Measurements from ENCODE around the gene DENND1B. TPM values are rescaled to one million over a fixed set of nuclear protein-coding genes. Genes with fewer than 3 reads are reported as not detected.

The DENND1B gene, protein sequence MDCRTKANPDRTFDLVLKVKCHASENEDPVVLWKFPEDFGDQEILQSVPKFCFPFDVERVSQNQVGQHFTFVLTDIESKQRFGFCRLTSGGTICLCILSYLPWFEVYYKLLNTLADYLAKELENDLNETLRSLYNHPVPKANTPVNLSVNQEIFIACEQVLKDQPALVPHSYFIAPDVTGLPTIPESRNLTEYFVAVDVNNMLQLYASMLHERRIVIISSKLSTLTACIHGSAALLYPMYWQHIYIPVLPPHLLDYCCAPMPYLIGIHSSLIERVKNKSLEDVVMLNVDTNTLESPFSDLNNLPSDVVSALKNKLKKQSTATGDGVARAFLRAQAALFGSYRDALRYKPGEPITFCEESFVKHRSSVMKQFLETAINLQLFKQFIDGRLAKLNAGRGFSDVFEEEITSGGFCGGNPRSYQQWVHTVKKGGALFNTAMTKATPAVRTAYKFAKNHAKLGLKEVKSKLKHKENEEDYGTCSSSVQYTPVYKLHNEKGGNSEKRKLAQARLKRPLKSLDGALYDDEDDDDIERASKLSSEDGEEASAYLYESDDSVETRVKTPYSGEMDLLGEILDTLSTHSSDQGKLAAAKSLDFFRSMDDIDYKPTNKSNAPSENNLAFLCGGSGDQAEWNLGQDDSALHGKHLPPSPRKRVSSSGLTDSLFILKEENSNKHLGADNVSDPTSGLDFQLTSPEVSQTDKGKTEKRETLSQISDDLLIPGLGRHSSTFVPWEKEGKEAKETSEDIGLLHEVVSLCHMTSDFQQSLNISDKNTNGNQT
- 10 to 100 TPM; 21.1 to 36.3 (median 23.8) TPM for total RNA-seq
- polyA plus RNA-seq: 1 to 10 TPM; 1.5 to 7.1 TPM
- long read RNA-seq, donor 1, full-length matches to known transcripts: 10 of 41 reads
- long read RNA-seq, donor 1, partial matches to known transcripts: 4 of 41 reads
- long read RNA-seq, donor 1, other reads (novel, unspliced or antisense): 27 of 41 reads
- long read RNA-seq, donor 2, full-length matches to known transcripts: 11 of 51 reads
- long read RNA-seq, donor 2, partial matches to known transcripts: 3 of 51 reads
- long read RNA-seq, donor 2, other reads (novel, unspliced or antisense): 37 of 51 reads
- long read RNA-seq, donor 3, full-length matches to known transcripts: 4 of 23 reads
- long read RNA-seq, donor 3, partial matches to known transcripts: 5 of 23 reads
- long read RNA-seq, donor 3, other reads (novel, unspliced or antisense): 14 of 23 reads

DNA sequence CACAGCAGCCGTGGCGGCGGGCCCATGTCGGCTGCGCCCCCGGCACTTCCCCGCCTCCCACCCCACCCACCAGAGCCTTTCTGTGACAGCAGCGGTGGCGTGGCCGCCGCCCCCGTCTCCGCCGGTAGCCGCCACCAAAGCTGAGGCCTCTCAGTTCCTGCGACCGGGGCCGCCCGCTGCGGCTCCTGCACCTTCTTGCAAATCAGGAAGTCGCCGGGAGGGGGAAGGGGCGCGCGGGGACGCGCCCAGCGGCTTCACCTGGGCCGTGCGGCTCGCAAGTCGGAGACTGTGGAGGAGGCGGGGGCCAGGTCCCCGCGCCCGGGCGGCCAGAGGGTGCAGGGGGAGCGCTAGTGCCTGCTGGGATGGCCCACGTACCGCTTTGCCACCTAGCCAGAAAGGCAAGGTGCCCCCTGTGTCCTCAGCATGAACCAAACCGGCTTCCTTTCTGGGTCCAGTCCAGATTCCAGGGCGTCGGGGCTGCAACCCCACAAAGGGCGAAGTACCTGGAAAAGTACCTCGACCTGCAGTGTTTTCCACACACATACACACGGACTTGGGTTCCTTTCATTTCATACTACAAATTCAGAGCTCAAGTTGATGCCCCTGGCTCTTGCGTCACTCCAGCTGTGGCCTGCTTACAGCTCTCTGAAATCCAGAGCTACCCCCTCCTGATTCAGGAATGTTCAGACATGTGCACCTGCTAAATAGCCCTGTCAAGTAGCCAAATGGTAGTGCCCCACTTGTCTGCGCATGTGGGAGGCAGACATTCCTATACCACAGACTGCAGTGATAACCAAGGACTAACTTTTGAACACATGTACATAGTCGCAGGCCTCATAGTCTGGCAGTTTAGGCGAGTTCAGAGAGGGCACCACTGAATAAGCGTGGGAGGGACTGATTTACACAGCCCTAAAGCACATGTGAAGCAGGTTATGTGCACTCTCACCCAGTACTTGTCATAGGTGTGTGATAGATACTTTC lies at the start of gene DENND1B:
TSS of gene DENND1B (minus strand) at position 199 of the 981 bp plus-strand sequence. CDS start 325 bp downstream, outside the sequence.
- Histone ChIP-seq H3K36me3 (no peaks in the 10 kb centered on the region), H3K4me1 (peaks cover 0 to 67% (median 39%) of the 10 kb centered on the region in 9 donors), H3K27me3 (no peaks in the 10 kb centered on the region), H3K4me3 (peak within 1 kb of the TSS; percentile 66 to 90 (median 78)), H3K9me3 (peaks cover 0 to 9% (median 0%) of the 10 kb centered on the region in 11 donors), H3K27ac (peak within 1 kb of the TSS; percentile 82 to 96 (median 92))
- ATAC-seq (peak; percentile 72 to 91 (median 80)), DNase-seq (peak; percentile 60 to 77)
- intact Hi-C loops (cut with DNase I): loop anchor here in 2 of 10 donors (10.0 kb wide), 1 partner anchor 161 kb away; no protein-coding TSS in a partner anchor
- 9 to 10% methylated on average over 42 to 51 of the region's 51 CpGs for WGBS, 2 donors
- TF ChIP-seq, protein P1, sequence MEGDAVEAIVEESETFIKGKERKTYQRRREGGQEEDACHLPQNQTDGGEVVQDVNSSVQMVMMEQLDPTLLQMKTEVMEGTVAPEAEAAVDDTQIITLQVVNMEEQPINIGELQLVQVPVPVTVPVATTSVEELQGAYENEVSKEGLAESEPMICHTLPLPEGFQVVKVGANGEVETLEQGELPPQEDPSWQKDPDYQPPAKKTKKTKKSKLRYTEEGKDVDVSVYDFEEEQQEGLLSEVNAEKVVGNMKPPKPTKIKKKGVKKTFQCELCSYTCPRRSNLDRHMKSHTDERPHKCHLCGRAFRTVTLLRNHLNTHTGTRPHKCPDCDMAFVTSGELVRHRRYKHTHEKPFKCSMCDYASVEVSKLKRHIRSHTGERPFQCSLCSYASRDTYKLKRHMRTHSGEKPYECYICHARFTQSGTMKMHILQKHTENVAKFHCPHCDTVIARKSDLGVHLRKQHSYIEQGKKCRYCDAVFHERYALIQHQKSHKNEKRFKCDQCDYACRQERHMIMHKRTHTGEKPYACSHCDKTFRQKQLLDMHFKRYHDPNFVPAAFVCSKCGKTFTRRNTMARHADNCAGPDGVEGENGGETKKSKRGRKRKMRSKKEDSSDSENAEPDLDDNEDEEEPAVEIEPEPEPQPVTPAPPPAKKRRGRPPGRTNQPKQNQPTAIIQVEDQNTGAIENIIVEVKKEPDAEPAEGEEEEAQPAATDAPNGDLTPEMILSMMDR (IDR thresholded peaks at IDR 0.05): peak in 2 of 9 donors; percentile 4 to 8

DNA sequence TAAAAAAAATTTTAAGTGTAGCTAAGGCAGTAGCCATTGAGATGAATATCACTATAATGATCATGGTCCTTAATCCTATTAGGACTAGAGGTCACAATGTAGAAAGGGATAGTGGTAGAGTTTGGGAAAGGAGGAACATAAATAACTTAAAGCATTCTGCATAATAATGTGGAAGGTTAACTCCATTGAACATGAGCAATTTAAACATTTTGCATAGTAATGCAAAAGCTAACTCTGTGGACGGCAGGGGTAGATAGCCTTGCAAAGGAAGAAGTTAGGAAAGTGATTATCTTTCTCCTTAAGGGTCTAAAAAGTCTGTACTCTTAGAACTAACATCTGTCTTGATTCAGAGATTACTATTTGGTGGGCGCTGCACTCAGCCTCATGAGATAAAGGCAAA lies 39.0 kb upstream of the DENND1B start:
- no peak for DNase-seq
- Histone ChIP-seq H3K4me1 (peaks cover 0 to 5% (median 0%) of the 10 kb centered on the region in 9 donors), H3K27me3 (no peaks in the 10 kb centered on the region), H3K27ac (no peak overlapping the region), H3K4me3 (no peak overlapping the region), H3K36me3 (no peaks in the 10 kb centered on the region), H3K9me3 (no peaks in the 10 kb centered on the region)
- 83 to 86% methylated on average over 2 of the region's 2 CpGs for WGBS, 2 donors
- intact Hi-C loops (cut with DNase I): no loop called here
- ATAC-seq: no peak
- TF ChIP-seq, protein P1 (IDR thresholded peaks at IDR 0.05): no peak

DNA sequence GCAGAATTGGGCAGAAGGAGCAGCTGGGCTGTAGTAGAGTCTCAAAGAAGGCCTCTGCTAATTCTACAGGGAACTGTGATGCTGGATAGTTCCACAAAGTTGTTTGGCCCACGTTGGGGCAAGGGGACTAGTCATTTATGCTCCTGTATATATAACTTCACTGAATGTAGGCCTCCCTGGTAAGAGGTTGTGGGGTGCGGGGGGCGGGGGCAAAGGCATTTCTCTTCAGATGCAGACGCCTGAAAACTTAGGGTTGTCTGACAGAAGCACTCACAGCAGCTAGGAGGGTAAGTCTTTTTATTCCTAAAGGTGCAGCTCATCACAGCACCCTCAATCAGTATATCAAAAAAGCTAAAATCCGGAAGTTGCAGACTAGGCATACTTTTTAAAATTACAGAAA lies 38.5 kb upstream of the DENND1B start:
- Histone ChIP-seq H3K9me3 (no peaks in the 10 kb centered on the region), H3K4me3 (no peak overlapping the region), H3K4me1 (peaks cover 0 to 5% (median 0%) of the 10 kb centered on the region in 9 donors), H3K27me3 (no peaks in the 10 kb centered on the region), H3K27ac (no peak overlapping the region), H3K36me3 (no peaks in the 10 kb centered on the region)
- 69 to 75% methylated on average over 5 of the region's 5 CpGs for WGBS, 2 donors
- intact Hi-C loops (cut with DNase I): no loop called here
- DNase-seq (no peak), ATAC-seq (no peak)
- TF ChIP-seq, protein P1 (IDR thresholded peaks at IDR 0.05): no peak

Data from heart right ventricle (tissue), 16 donors.